OCI-LY1 (cell line): ENCODE measurements around the gene RAPGEF6.

Source experiments
- CTCF ChIP-seq: fragments of 200-600 bp; sonication (generic), shearing (Covaris generic); IDR thresholded peaks from 2 replicates; pipeline ENCODE4 v1.5.1; 2017; ENCODE audit warnings: mild to moderate bottlenecking, antibody characterized with exemption, low read length, moderate library complexity, mixed read lengths
- EZH2 ChIP-seq: fragments of 200-600 bp; sonication (generic), shearing (Covaris generic); IDR thresholded peaks from 2 replicates; pipeline ENCODE4 v1.8.0; 2017; ENCODE audit warnings: borderline replicate concordance, mixed run types, mild to moderate bottlenecking, antibody characterized with exemption, low read length, moderate library complexity, mixed read lengths

GRCh38 chr5:131641494-131641893 is 6.5 kb upstream of the RAPGEF6 start:
- TF ChIP-seq CTCF (no peak), EZH2 (no peak)
